ENCODE measurements around the gene SLC26A2.

The SLC26A2 gene

GRCh38 chr5:149960272-149961185 is at the start of gene SLC26A2:
Gene SLC26A2, plus strand, starts transcription at chr5:149960758. Its CDS starts 16,895 bp downstream, at chr5:149977653.
- H3K27ac ChIP-seq: peak within 1 kb of the TSS; percentile 83 to 91
- TF ChIP-seq CTCF (IDR thresholded peaks at IDR 0.05): no peak
- peak within 1 kb of the TSS; percentile 88 for H3K4me3 ChIP-seq
- DNase-seq (ENCODE audit: low spot score): peak; percentile 99

- H3K27ac ChIP-seq: no peak overlapping the region
- DNase-seq (ENCODE audit: low spot score): no peak
- H3K4me3 ChIP-seq: no peak overlapping the region
- no peak for TF ChIP-seq CTCF (IDR thresholded peaks at IDR 0.05)
Observed at GRCh38 chr5:149911031-149911430, 49.5 kb upstream of the SLC26A2 start.

- no peak for DNase-seq (ENCODE audit: low spot score)
- no peak for TF ChIP-seq CTCF (IDR thresholded peaks at IDR 0.05)
- H3K27ac ChIP-seq: no peak overlapping the region
- no peak overlapping the region for H3K4me3 ChIP-seq
Observed at GRCh38 chr5:149912226-149912871, 48.2 kb upstream of the SLC26A2 start.

- no peak for DNase-seq (ENCODE audit: low spot score)
- Histone ChIP-seq H3K4me3 (no peak overlapping the region), H3K27ac (no peak overlapping the region)
- TF ChIP-seq CTCF (IDR thresholded peaks at IDR 0.05): no peak
Observed at GRCh38 chr5:149913436-149914419, 46.8 kb upstream of the SLC26A2 start.

- H3K27ac ChIP-seq: peak overlapping the region in 1 of 2 donors; percentile 70
- no peak for TF ChIP-seq CTCF (IDR thresholded peaks at IDR 0.05)
Observed at GRCh38 chr5:149915392-149916260, 44.9 kb upstream of the SLC26A2 start.

More at GRCh38 chr5:149915392-149916260, 44.9 kb upstream of the SLC26A2 start:
- DNase-seq (ENCODE audit: low spot score): no peak
- H3K4me3 ChIP-seq: no peak overlapping the region
